GM20431 (cell line): ENCODE results near the gene CXXC5.

Source experiments
- in situ Hi-C: fragments of 300-500 bp; cut with MseI, MboI; formaldehyde crosslinking; loops from one replicate; pipeline ENCODE4 v1.15.0; 2020; ENCODE audit warnings: low sequenced_read_pairs; ENCODE audit not compliant: unreplicated experiment

CXXC5 gene

DNA sequence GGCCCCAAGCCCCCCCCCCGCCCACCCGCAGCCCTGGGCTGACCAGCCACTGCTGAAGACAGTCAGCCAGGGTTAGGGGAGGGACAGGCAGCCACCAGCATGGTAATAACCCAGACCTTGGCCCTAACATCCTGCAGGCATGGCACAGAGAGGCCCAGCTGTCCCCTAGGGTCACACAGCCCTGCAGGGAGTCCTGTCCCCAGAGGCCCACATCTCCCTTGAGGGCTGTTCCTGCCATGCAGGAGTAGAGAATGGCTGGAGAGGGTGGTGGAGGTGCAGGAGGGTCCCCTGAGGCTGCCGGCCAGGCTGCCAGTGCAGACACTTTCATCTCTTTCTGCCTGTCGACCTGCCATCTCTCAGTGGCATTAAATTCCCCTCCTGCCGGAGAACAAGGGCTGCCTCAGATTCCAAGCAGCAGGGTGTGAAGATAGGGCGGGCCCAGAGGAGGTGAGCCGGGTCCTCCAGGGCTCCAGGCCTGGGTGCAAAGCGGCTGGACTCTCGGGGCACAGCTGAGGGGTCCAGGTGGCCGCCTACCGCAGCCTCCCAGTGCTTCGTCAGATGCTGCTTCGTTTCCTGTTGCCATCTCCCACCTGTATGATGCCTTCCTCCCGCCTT, 40.0 kb downstream of the CXXC5 start:
- in situ Hi-C loops: no loop called here

GRCh38 chr5:139688751-139689372, 40.7 kb downstream of the CXXC5 start:
- in situ Hi-C loops: no loop called here

- in situ Hi-C loops: loop anchor here (10.0 kb wide), 1 partner anchor 55 kb away; no protein-coding TSS in a partner anchor
Measured at GRCh38 chr5:139689631-139690063, 41.5 kb downstream of the CXXC5 start.

DNA sequence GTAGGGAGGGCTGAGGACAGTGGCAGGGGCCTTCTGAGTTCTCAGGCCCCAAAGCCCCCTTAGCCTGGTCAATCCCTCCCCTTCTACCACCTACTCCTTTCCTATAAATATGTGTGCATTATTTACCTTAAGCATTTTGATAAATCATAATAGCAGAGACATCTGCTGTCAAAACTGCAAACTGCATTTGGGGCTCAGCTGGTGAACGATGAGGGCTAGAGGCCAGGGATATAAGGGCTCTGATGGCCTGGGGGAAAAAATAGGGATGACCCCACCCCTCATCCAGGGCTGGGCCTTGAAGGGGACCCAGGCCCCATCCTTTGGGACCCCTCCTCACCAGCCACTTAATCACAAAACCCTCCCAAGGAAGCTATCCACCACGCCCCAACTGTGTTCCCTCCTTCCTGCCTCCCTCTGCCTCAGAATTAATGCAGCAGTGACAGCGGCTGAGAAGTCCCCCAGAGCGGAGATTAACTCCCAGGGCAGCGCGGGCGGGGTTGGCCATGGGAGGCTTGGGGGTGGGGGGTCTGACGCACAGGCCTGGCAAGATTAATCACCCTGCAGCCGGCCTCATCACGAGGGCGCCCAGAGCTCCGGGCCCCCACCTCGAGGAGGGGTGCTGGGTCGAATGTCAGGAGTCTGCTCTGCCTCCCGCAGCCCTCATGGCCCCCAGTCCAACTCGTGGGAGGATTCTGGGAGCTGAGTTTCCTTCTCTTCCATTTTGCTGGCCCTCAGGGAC, 42.1 kb downstream of the CXXC5 start:
- in situ Hi-C loops: loop anchor here (10.0 kb wide), 1 partner anchor 55 kb away; no protein-coding TSS in a partner anchor

GRCh38 chr5:139690803-139691629, 42.9 kb downstream of the CXXC5 start:
- in situ Hi-C loops: loop anchor here (10.0 kb wide), 1 partner anchor 56 kb away; no protein-coding TSS in a partner anchor

- in situ Hi-C loops: loop anchor here (10.0 kb wide), 1 partner anchor 57 kb away; no protein-coding TSS in a partner anchor
Measured at GRCh38 chr5:139692148-139692547, 44.0 kb downstream of the CXXC5 start.

DNA sequence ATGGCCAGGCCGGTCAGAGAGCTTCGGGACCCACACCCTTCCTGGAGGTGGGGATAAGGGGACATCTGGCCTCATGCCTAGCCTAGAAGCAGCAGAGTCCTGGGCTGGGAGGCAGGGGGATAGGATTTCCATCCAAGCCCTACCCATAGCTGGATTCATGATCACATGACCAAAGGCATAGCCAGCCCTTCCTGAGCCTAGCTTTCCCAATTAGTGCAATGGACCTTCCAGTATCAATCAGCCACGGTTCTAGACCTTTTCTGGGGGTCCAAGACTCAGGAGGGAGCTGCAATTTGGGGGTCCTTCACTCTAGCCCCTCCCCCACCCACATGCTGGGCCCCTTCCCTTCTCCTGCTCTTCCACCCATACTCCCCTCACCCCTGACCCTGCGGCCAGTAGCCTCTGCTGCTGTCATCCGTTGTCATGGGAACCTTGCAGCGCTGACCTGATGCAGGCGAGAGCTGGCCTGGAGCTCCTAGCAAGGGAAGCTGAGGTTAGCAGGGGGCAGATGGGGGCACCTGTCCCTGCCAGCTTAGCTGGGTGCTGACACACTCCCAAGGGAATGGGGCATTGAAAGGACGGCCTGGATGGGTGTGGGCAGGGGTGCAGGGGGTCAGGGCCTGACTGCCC, 44.6 kb downstream of the CXXC5 start:
- in situ Hi-C loops: loop anchor here (10.0 kb wide), 1 partner anchor 58 kb away; no protein-coding TSS in a partner anchor

- in situ Hi-C loops: loop anchor here (10.0 kb wide), 1 partner anchor 59 kb away; no protein-coding TSS in a partner anchor
Measured at GRCh38 chr5:139693676-139694364, 45.7 kb downstream of the CXXC5 start.

GRCh38 chr5:139694556-139695177, 46.5 kb downstream of the CXXC5 start:
- in situ Hi-C loops: loop anchor here (10.0 kb wide), 1 partner anchor 60 kb away; no protein-coding TSS in a partner anchor

DNA sequence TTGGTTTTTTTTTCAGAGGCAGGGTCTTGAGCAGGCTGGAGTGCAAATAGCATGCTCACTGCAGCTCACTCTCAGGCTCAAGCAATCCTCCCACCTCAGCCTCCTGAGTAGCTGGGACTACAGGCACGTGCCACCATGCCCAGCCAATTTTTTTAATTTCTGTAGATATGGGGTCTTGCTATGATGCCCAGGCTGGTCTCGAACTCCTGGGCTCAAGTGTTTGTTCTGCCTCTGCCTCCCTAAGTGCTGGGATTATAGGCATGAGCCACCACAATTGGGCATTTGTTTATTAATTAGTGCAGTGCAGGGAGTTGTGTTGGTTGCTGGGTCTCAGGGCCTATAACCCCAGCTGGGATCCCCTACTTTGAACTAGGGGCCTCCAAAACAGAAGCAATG, 47.0 kb downstream of the CXXC5 start:
- in situ Hi-C loops: loop anchor here (10.0 kb wide), 1 partner anchor 60 kb away; no protein-coding TSS in a partner anchor

- in situ Hi-C loops: loop anchor here (10.0 kb wide), 1 partner anchor 62 kb away; no protein-coding TSS in a partner anchor
Measured at GRCh38 chr5:139696167-139696893, 48.2 kb downstream of the CXXC5 start.

DNA sequence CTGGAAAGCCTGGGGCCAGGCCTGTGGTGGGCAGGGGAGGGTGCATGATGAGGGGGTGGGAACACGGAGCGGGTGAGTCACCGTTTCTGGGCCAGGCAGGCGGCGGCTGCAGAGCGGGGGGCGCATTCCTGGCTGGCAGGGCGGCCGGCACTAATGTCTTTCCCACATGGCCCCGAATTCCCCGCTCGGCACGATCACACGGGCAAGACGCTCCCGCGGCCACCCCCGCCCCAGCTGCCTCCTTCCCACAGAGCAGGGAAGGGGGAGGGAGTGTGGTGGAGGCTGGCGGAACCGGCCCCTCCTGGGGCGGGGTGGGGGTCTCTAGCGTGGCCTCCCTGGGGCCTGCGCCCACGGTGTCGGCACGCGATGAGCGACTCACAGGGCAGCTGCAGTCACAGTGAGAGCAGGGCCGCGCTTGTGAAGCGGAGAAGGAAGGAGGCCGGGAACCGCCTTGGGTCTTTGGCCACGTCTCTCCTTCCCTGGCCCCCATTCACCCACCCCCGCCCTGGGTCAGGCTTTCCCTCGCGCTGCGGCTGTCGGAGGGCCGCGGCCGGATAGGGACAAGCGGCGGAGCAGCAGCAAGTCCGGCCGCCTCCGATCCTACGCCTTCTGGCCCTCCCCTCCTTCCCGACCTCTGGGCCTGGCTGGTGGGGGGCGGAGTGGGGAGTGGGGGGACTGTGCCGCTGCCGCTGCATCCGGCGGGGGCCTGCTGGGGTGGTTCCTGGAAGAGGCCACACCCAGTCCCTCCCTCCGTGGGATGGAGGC, 48.9 kb downstream of the CXXC5 start:
- in situ Hi-C loops: loop anchor here (10.0 kb wide), 1 partner anchor 62 kb away; no protein-coding TSS in a partner anchor

GRCh38 chr5:139698490-139699146, 50.5 kb downstream of the CXXC5 start:
- in situ Hi-C loops: loop anchor here (10.0 kb wide), 1 partner anchor 64 kb away; no protein-coding TSS in a partner anchor

DNA sequence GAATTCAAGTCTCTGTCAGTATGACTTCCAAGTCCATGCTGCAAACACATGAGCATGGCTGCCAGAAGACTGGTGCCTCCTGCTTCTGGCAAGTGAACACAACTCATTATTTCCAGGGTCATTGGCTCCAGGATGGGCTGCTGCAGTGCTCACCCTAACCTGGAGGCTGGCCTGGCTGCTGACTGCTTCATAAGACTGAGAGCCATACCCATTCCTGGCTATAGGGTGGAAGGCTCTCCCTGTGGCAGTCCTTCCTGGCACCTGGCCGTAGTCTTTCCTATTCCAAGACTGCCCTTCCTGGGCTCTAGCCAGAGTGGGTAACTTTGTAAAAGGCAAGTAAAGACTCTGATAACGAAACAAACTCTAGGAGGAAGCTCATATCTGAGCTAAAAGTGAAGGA, 51.2 kb downstream of the CXXC5 start:
- in situ Hi-C loops: loop anchor here (10.0 kb wide), 1 partner anchor 65 kb away; no protein-coding TSS in a partner anchor

DNA sequence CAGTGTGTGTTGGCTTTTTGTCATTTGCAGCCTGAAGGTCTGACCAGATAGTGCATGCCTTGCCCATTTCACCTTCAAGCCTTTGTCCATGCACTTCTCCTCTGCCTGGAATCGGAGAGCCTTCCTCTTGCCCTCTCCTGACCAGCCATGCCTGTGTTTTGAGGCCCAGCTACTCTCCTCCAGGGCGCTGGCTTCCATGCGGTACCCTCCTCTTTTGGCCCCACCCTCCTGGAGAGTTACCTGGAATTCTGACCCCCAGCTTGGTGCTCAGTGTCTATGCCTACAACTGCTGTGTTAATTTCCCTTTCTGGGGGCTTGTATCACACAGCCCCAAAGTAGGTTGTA, 52.5 kb downstream of the CXXC5 start:
- in situ Hi-C loops: no loop called here

DNA sequence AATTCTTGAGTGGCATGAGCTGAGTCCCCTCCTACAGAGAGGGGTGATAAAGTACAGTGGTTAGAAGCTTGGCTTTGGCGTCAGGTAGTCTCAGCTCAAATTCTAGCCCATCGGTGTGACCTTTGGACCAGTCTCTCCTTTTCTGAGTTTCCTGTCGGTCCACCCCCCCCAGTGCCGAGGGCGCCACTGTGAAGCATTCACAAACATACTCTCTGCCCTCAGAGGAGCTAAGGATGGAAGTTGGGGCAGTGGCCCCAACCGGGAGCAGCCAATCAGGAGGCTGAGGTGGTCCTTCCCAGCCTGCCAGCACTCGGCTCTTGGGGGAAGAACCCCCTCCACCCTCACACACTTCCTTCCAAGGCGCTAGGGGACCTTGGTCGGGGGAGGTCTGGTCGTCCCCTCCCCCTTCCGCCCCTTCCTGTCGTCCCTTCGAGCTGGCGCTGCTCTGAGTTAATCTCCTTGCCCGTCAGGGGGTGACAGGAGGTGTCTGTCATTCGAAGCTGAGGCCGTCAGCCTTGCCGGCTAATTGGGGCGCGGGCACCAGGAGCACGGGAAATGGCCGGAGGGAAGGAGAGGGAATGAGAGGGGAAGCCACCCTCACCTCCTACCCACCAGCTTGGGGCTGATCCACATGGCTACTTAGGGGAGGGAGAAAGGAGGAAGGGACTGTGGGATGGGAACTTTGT, 53.0 kb downstream of the CXXC5 start:
- in situ Hi-C loops: no loop called here
